ENCODE results near the gene ICOS.
"Not testable (repeated sequence)": the region's sequence is repeated elsewhere in the genome, so short reads cannot be mapped to it uniquely, and the experiment has no call there.

The ICOS gene

GRCh38 chr2:203918839-203919238 lies 17.7 kb upstream of the ICOS start:
- no peak for DNase-seq

DNA sequence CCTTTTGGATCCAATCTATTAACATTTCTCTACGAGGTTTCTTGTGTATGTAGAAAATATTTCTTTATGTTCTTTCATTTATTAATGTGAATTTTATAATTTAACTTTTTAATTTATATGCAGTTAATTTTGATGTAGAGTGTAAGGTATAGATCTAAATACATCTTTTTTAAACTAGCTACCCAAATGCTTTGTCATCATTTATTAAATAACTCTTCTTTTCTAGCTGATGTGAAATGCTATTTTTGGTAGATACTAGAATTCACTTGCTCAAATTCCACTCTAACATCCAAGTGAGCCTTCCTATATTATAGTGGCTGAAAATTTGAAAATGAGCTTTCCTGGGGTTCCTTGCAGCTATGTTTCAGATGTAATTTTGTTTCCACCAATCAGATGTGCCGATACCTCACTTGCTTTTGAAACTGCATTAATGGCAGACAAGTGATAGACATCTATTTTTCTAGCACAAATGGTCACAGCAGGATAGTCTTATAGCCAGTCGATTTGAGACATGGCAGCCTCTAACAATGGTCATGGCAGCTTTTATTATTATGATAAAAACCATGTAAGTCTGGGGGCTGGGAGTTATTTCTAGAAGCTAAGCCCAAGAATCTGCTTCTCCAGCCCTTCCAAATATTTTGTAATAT lies 10.9 kb upstream of the ICOS start:
- no peak for DNase-seq

- DNase-seq, result no peak
Measured at GRCh38 chr2:203928849-203929248, 7.7 kb upstream of the ICOS start.

- not testable (repeated sequence) for DNase-seq
Measured at GRCh38 chr2:203931262-203931661, 5.3 kb upstream of the ICOS start.

DNA sequence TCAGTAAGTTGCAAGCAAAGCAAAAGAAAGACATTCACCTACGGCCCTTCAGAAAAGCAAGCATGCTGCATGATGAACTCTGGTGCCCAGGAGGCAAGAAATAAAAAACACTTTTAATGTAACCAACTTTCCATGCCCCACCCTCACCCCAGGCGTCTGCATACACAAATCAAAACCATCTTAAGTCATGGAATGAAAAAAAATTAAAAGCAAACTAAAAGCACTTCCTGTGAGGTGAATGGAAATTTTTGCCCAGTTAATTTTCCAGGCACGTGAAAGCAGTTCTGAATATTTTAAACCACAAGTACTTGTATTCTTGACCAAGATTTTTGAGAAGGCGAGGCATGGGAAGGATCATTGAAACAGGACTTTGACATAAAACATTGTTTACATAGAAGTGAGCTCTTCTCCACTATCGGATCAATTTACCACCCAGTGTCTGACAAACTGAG lies 2.5 kb upstream of the ICOS start:
- DNase-seq, result no peak

- no peak for DNase-seq
Measured at GRCh38 chr2:203934711-203935438, 1.7 kb upstream of the ICOS start.

DNA sequence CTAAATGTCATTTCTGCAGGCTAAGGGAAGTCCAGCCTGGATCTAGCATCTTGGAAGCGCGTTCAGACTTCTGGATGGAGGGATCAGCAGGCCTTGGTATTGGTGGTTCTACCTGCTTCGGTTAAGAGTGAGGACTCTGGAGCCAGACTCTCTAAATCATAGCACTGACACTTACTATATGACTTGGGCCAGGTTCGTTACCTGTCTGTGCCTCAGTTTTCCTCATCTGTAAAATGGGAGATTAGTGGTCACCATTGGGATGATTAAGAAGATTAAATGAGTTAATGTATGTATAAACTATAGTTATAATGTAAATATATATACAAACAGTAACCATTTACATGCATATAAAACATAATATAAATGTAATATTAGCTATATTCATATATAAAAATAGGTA lies 995 bp upstream of the ICOS start:
- no peak for DNase-seq

DNA sequence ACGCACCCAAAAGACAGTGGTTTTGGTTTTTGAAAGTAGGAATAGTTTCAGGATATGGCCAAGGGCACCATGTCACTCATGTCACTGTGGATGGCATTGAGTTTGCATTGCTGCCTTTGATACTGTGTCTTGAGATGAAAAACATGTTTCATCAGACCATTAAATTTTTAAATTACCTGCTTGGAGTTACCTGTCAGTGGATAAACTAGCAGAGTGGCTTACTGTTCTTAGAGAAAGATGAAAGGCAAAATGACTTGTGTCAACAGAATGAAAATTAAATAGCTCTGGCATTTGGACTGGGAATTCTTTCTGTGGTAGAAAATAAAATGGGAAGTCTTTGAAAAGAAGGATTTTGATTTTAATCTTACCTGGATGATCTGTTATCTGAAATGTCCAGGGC lies 386 bp downstream of the ICOS start:
- DNase-seq, result no peak

DNA sequence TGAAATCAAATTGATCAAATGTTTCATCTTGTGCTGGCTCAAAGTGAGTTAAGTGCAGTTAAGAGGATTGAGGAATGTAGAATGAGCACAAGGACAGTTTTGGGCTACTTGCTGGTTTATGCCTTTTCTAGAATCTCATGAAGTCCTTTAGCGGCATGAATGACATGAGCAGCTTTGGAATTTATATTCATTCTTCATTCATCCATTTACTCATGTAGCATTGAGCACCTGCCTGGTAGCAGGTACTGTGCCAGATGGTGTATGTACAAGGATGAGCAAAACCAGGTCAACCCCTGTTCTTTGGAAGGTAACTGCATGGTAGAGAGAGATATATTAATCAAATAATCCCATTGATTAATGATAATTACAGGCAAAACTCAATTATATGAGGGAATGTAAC lies 1.2 kb downstream of the ICOS start:
- no peak for DNase-seq

- DNase-seq, result no peak
Measured at GRCh38 chr2:203940039-203940438, 3.5 kb downstream of the ICOS start.

GRCh38 chr2:203943493-203944382 lies 7.2 kb downstream of the ICOS start:
- not testable (repeated sequence) for DNase-seq

GRCh38 chr2:203948733-203949132 lies 12.2 kb downstream of the ICOS start:
- no peak for DNase-seq

DNA sequence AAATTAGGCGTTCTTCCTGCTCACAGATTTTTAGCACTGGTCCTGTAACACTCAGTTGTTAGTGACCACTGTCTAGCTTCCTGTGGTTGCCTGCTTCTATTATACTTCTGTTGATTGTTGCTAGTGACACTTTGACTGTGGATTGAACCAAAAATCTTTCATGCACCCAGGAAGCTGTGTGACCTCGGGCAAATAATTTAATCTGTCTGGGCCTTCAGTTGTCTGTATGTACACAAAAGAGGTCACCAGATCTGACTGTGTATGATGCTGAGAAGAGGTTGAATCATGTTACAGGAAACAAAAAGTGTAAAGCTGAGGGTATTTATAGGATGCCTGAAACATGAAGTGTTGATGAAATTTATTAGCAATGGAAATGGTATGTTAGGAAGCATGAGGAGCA lies 12.7 kb downstream of the ICOS start:
- DNase-seq, result no peak

DNA sequence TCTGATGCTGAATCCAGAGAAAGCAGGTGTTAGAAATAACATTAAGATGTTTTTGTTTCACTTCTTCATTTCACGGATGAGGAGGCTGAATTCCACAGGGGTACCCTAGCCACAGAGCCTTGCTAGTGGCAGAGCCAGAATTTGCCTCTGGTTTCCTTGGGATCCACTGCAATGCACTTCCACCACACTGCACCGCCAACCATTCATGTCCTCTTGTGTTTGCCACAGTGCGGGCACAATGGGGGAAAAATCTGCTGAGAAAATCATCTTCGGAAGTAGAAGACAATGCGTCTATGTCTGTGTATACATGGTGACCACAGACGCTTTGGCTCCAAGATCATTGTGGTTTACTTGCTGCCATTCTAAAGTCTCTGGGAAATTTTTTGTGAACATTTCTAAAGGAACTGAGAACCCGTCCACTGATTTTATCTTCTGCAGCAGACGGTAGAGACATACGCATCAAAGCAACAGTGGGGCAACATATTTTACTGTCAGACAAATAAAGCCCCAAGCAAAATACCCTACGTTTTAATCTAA lies 14.9 kb downstream of the ICOS start:
- peak; percentile 70 for DNase-seq

DNA sequence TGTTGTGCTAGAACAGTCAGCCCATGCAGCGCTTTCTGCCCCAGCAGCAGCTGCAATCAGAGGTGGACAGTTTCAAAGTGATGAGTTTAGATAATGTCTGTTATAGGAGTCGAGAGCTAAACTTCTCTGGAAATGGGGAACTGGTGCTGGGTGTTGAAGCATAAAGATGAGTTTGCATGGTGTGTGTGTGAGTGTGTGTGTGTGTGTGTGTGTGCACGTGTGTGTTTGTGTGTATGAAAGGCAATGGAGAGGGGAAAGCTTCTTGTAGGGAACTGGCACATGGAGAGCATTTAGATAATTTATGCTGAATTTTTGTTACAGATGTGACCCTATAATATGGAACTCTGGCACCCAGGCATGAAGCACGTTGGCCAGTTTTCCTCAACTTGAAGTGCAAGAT lies 22.7 kb downstream of the ICOS start:
- no peak for DNase-seq

DNA sequence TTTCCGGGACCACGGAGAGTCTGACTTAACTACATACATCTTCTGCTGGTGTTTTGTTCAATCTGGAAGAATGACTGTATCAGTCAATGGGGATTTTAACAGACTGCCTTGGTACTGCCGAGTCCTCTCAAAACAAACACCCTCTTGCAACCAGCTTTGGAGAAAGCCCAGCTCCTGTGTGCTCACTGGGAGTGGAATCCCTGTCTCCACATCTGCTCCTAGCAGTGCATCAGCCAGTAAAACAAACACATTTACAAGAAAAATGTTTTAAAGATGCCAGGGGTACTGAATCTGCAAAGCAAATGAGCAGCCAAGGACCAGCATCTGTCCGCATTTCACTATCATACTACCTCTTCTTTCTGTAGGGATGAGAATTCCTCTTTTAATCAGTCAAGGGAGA lies 23.1 kb downstream of the ICOS start:
- DNase-seq, result no peak

GRCh38 chr2:203960811-203961210 lies 24.2 kb downstream of the ICOS start:
- DNase-seq, result no peak

- DNase-seq, result not testable (repeated sequence)
Measured at GRCh38 chr2:203965190-203965589, 28.6 kb downstream of the ICOS start.

- DNase-seq, result no peak
Measured at GRCh38 chr2:203971251-203971650, 34.7 kb downstream of the ICOS start.

DNA sequence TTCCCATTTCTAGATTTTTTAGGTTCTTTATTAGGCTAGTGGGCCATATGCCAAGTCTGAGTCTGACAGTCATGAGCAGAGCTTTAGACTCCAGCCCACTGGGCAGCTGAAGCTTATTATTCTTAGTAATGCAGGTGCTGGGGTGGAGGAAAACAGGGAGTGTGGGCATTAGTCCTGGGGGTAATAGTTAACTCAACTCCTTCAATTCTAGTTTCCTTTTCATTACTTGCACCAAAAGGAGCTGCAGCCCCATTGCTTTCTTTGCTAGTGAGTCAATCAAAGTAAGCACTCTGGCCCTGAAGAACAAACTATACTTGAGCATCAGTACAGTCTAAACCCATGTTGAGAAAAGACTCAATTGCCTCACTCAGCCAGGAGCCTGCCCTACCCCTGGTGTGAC lies 35.5 kb downstream of the ICOS start:
- no peak for DNase-seq

DNA sequence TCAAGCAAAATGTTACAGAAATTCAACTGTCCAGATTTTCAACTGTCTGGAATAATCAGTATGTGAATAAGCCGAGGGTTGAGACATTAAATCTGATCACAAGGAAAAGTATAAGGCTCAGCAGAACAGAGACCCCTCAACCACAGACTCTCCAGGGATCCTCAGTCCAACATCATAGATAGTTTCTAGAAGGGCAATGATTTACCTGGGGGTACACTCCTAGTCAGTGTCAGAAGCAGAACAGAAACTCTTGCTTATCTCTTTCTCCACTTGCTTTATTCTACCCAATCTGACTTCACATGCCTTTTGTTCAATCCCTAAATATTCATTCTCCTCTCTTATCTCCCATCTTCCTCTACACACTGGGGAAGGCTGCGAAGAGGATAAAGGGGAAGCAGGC lies 36.4 kb downstream of the ICOS start:
- no peak for DNase-seq

- DNase-seq, result no peak
Measured at GRCh38 chr2:203973676-203974075, 37.1 kb downstream of the ICOS start.

GRCh38 chr2:203975912-203976311 lies 39.3 kb downstream of the ICOS start:
- DNase-seq, result no peak

Data from RPMI8226 (cell line).